Gastrocnemius medialis (tissue), 4 donors: Measurements from ENCODE around the gene CHURC1. TPM values are rescaled to one million over a fixed set of nuclear protein-coding genes. Genes with fewer than 3 reads are reported as not detected.

Experiments
- ATAC-seq, 2 donors: fragments of 150-250 bp; one replicate each; pipeline ENCODE4 v1.9.1; 2016
- DNase-seq, 2 donors: peaks; one replicate each; pipeline ENCODE4 v3.0.0-alpha.2; 2019
- H3K27ac ChIP-seq, 4 donors: fragments of 200-600 bp; sonication (generic); 1 replicate in 1 of 4; 2 replicates in 3 of 4; pipeline ENCODE4 v1.5.1; 2016 to 2018; ENCODE audit warnings: mild to moderate bottlenecking in 2 of 4, moderate library complexity in 1 of 4
- H3K27me3 ChIP-seq, 3 donors: fragments of 200-600 bp; sonication (generic) in 2 of 3; 1 replicate in 1 of 3; 2 replicates in 2 of 3; pipeline versions ENCODE4 v1.5.1 to v1.6.0; 2016 to 2019; ENCODE audit warnings: mild to moderate bottlenecking in 1 of 3, moderate library complexity in 1 of 3
- H3K36me3 ChIP-seq, 2 donors: fragments of 200-600 bp; sonication (generic) in 1 of 2; one replicate each; pipeline ENCODE4 v1.5.1; 2017 to 2018
- H3K4me1 ChIP-seq, 2 donors: fragments of 200-600 bp; sonication (generic) in 1 of 2; one replicate each; pipeline ENCODE4 v1.5.1; 2016 to 2017; ENCODE audit warnings: mild to moderate bottlenecking in 2 of 2
- H3K4me3 ChIP-seq, 4 donors: fragments of 200-600 bp; sonication (generic) in 3 of 4; 1 replicate in 1 of 4; 2 replicates in 3 of 4; pipeline ENCODE4 v1.5.1; 2016 to 2019; ENCODE audit warnings: mild to moderate bottlenecking in 2 of 4
- H3K9me3 ChIP-seq, 3 donors: fragments of 200-600 bp; sonication (generic) in 2 of 3; 1 replicate in 1 of 3; 2 replicates in 2 of 3; pipeline ENCODE4 v1.5.1; 2016 to 2019
- POLR2A ChIP-seq, 2 donors: fragments of 450-650 bp; IDR thresholded peaks; one replicate each; pipeline ENCODE4 v1.6.1; 2017; ENCODE audit warnings: antibody characterized with exemption in 2 of 2, mild to moderate bottlenecking in 2 of 2, moderate library complexity in 2 of 2
- in situ Hi-C, 4 donors: fragments of 200-750 bp; cut with MboI; loops; one replicate each; pipeline versions ENCODE4 v1.15.0 to v1.8.0; 2017; ENCODE audit warnings: low sequenced_read_pairs in 4 of 4
- intact Hi-C: fragments of 100-400 bp; cut with DNase I; formaldehyde crosslinking; loops from one replicate; pipeline ENCODE4 v1.15.1; 2023; ENCODE audit warnings: low total_unique reads
- total RNA-seq, 4 donors: library from RNA; depleted of rRNA; stranded (reverse); fragments of >200 nt; gene quantifications; one replicate each; pipeline versions ENCODE4 v1.1.0 to v1.2.3, GENCODE V29; 2016
- TF ChIP-seq, protein P1 (sequence below), 5 experiments: fragments of 450-650 bp in 3 of 5; fragments of 200-600 bp in 2 of 5; sonication (generic) in 2 of 5; IDR thresholded peaks in 4 of 5; conservative IDR thresholded peaks in 1 of 5; 1 replicate in 4 of 5; 2 replicates in 1 of 5; pipeline ENCODE4 v1.5.1; 2016 to 2019; ENCODE audit warnings: antibody characterized with exemption in 5 of 5, mild to moderate bottlenecking in 3 of 5, moderate library complexity in 3 of 5

Gene CHURC1
- total RNA-seq, 4 donors from 2014 or later: 47.9 to 108 (median 79.6) TPM

DNA sequence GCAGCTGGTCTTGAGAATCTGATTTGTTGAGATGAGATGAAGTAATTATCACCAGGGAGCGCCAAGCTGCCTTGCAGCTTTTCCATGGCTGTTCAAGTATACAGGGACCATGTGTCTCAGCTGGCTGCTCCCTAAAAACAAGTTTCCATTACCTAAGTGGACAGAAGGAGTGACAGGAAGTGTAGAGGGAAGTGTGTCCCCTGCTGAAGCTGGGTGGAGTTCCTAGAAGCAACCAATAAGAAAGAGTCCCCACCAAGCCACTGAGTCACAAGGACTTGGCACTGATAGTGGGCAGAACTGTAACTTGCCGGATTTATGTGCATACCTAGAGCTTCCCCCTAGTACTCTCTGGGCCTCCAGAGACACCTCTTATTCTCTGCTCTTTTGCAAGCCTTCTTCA is 29.8 kb downstream of the CHURC1 start:
- no peak for ATAC-seq
- in situ Hi-C loops: no loop called here
- H3K36me3 ChIP-seq: peaks cover 0 to 20% of the 10 kb centered on the region in 2 donors

DNA sequence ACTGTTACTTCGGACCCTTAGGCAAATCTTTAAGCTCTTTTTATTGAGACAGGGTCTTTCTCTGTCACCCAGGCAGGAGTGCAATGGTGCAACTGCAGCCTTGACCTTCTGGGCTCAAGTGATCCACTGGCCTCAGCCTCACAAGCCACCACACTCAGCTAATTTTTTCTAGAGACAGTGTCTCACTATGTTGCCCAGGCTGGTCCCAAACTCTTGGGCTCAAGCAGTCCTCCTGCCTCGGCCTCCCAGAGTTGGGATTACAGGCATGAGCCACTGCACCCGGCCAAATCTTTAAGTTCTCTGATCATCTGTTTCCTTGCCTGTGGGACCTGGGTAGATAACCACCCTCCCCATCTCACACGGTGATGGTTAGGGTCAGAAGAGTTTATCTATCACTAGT is 30.6 kb downstream of the CHURC1 start:
- intact Hi-C loops (no loop called here), in situ Hi-C loops (no loop called here)
- Histone ChIP-seq H3K9me3 (no peaks in the 10 kb centered on the region), H3K36me3 (peaks cover 0 to 20% of the 10 kb centered on the region in 2 donors), H3K4me1 (peaks cover 3 to 16% of the 10 kb centered on the region in 2 donors), H3K27ac (no peak overlapping the region), H3K27me3 (no peaks in the 10 kb centered on the region), H3K4me3 (no peak overlapping the region)
- TF ChIP-seq POLR2A (IDR thresholded peaks at IDR 0.05): no peak
- TF ChIP-seq, protein P1, sequence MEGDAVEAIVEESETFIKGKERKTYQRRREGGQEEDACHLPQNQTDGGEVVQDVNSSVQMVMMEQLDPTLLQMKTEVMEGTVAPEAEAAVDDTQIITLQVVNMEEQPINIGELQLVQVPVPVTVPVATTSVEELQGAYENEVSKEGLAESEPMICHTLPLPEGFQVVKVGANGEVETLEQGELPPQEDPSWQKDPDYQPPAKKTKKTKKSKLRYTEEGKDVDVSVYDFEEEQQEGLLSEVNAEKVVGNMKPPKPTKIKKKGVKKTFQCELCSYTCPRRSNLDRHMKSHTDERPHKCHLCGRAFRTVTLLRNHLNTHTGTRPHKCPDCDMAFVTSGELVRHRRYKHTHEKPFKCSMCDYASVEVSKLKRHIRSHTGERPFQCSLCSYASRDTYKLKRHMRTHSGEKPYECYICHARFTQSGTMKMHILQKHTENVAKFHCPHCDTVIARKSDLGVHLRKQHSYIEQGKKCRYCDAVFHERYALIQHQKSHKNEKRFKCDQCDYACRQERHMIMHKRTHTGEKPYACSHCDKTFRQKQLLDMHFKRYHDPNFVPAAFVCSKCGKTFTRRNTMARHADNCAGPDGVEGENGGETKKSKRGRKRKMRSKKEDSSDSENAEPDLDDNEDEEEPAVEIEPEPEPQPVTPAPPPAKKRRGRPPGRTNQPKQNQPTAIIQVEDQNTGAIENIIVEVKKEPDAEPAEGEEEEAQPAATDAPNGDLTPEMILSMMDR (IDR thresholded peaks at IDR 0.05 in 4 of 5, conservative IDR thresholded peaks at IDR 0.05 in 1 of 5): no peak
- DNase-seq (no peak), ATAC-seq (no peak)

More for the DNA sequence above, 29.8 kb downstream of the CHURC1 start:
- no peak for TF ChIP-seq POLR2A (IDR thresholded peaks at IDR 0.05)
- TF ChIP-seq, protein P1 (IDR thresholded peaks at IDR 0.05 in 4 of 5, conservative IDR thresholded peaks at IDR 0.05 in 1 of 5): no peak
- no peak for DNase-seq
- Histone ChIP-seq H3K4me1 (peaks cover 0 to 12% of the 10 kb centered on the region in 2 donors), H3K4me3 (no peak overlapping the region), H3K27me3 (no peaks in the 10 kb centered on the region), H3K9me3 (no peaks in the 10 kb centered on the region), H3K27ac (no peak overlapping the region)
- intact Hi-C loops: no loop called here

DNA sequence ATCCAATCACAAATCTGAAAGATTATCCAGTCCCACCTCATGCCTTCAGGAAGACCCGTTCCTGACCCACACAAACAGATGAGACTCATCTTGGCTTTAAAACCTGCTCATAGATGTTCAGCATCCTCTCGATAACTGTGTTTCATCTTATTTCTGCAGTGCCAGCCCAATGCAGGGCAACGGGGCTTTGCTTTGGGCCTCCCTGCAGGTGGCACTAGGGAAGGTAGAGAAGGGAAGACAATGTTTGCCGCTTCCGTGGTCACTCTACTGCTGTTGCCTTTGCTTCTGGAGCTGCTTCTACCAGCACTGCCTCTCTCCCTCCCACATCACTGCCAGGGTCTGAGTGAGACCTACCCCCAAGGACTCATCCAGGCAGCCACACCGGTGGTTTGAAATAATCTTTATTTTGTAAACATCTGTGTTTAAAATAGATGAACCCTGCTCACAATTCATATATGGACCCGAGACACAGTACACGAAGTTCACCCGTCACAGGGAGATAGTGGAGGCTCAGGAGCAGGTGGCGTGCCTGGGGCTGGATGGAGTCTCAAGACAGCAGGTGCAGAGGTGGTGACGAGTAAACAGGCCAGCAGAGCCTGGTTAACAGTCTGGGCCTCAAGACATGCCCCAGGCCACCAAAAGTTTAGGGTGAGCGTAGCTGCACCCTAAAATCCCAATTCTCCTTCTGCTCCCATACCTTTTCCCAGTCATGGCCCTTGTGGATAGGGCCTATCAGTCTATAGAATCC is 31.4 kb downstream of the CHURC1 start:
- H3K27ac ChIP-seq: no peak overlapping the region
- DNase-seq (no peak), ATAC-seq (no peak)
- peaks cover 0 to 20% of the 10 kb centered on the region in 2 donors for H3K36me3 ChIP-seq
- in situ Hi-C loops: no loop called here
- no peaks in the 10 kb centered on the region for H3K9me3 ChIP-seq
- TF ChIP-seq, protein P1 (IDR thresholded peaks at IDR 0.05 in 4 of 5, conservative IDR thresholded peaks at IDR 0.05 in 1 of 5): no peak
- TF ChIP-seq POLR2A (IDR thresholded peaks at IDR 0.05): no peak
- no peaks in the 10 kb centered on the region for H3K27me3 ChIP-seq
- no peak overlapping the region for H3K4me3 ChIP-seq
- intact Hi-C loops: no loop called here
- H3K4me1 ChIP-seq: peaks cover 10 to 24% of the 10 kb centered on the region in 2 donors

DNA sequence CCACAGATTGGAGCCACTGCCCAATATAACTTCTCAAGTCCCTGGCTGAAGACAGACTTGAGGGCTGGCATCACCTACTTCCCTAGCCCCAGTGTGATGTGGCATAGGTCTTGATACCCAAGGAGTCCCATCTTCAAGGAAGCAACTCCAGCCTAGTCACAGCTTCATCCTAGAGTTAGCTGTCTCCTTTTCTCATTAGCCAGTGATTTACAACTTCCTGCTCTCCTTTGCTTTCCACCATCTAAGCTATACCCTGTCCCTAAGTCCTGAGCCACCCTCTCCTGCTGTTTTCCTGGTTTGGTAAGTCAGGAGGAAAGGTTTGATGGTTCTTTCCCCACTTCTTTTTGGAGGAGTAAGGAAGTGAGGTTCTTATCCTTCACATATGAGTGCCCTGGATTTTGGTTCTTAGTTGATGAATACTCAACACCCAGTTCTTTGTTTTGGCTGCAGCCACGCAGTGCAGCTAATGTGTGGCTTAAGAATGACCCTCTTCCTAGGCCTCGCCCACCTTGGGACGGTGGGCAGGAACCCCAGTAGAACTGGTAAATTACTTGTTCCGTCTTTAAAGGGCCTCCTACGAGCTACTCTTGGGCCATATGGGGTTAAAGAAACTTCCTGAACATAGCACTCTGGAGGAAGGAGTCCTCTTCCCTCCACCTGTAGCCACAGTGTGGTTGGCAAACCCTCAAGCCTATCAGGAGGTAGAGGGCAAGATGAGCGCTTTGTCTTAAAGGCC is 32.2 kb downstream of the CHURC1 start:
- no peaks in the 10 kb centered on the region for H3K9me3 ChIP-seq
- no peak for DNase-seq
- H3K4me1 ChIP-seq: peaks cover 18 to 32% of the 10 kb centered on the region in 2 donors
- no peaks in the 10 kb centered on the region for H3K27me3 ChIP-seq
- no peak overlapping the region for H3K27ac ChIP-seq
- no peak overlapping the region for H3K4me3 ChIP-seq
- no peak for ATAC-seq
- TF ChIP-seq POLR2A (IDR thresholded peaks at IDR 0.05): no peak
- TF ChIP-seq, protein P1 (IDR thresholded peaks at IDR 0.05 in 4 of 5, conservative IDR thresholded peaks at IDR 0.05 in 1 of 5): no peak
- H3K36me3 ChIP-seq: peaks cover 0 to 14% of the 10 kb centered on the region in 2 donors
- intact Hi-C loops: no loop called here
- in situ Hi-C loops: no loop called here
